NCI-H1092 treated with DMSO at 0.1 percent for 48 hours (cell line): ENCODE measurements around the gene KLHL34.

ENCODE experiments used
- DNase-seq: peaks from one replicate; lab custom pipeline; 2025; lab: John Stamatoyannopoulos, UW

Gene KLHL34

GRCh38 chrX:21658152-21658737 lies at the start of gene KLHL34:
Gene KLHL34, minus strand, starts transcription at chrX:21658330. Its CDS starts 542 bp downstream, at chrX:21657788.
- DNase-seq, result no peak

- DNase-seq, result no peak
Observed at GRCh38 chrX:21705225-21705624, 47.1 kb upstream of the KLHL34 start.

- DNase-seq, result no peak
Observed at GRCh38 chrX:21702725-21703124, 44.6 kb upstream of the KLHL34 start.

GRCh38 chrX:21700967-21701366 lies 42.8 kb upstream of the KLHL34 start:
- DNase-seq, result peak; percentile 39

GRCh38 chrX:21700275-21700674 lies 42.1 kb upstream of the KLHL34 start:
- DNase-seq, result no peak

- DNase-seq, result no peak
Observed at GRCh38 chrX:21699136-21699535, 41.0 kb upstream of the KLHL34 start.

- DNase-seq, result no peak
Observed at GRCh38 chrX:21698272-21698671, 40.1 kb upstream of the KLHL34 start.

- no peak for DNase-seq
Observed at GRCh38 chrX:21691512-21692018, 33.4 kb upstream of the KLHL34 start.

GRCh38 chrX:21683941-21684340 lies 25.8 kb upstream of the KLHL34 start:
- no peak for DNase-seq

- no peak for DNase-seq
Observed at GRCh38 chrX:21678048-21678612, 20.0 kb upstream of the KLHL34 start.

- DNase-seq, result no peak
Observed at GRCh38 chrX:21675931-21676330, 17.8 kb upstream of the KLHL34 start.

- no peak for DNase-seq
Observed at GRCh38 chrX:21674430-21675186, 16.5 kb upstream of the KLHL34 start.

GRCh38 chrX:21666679-21667078 lies 8.5 kb upstream of the KLHL34 start:
- DNase-seq, result no peak

- no peak for DNase-seq
Observed at GRCh38 chrX:21666252-21666651, 8.1 kb upstream of the KLHL34 start.

- DNase-seq, result no peak
Observed at GRCh38 chrX:21662761-21663160, 4.6 kb upstream of the KLHL34 start.

- no peak for DNase-seq
Observed at GRCh38 chrX:21661316-21661715, 3.2 kb upstream of the KLHL34 start.

- DNase-seq, result no peak
Observed at GRCh38 chrX:21660156-21660555, 2.0 kb upstream of the KLHL34 start.

GRCh38 chrX:21659320-21659719 lies 1.2 kb upstream of the KLHL34 start:
- no peak for DNase-seq

- DNase-seq, result no peak
Observed at GRCh38 chrX:21658746-21659145, 616 bp upstream of the KLHL34 start.

- no peak for DNase-seq
Observed at GRCh38 chrX:21657318-21658151, 595 bp downstream of the KLHL34 start.

GRCh38 chrX:21656587-21657317 lies 1.4 kb downstream of the KLHL34 start:
- DNase-seq, result no peak
